T-helper 2 cell treated with Interferon-gamma antibody and Interleukin-4, amounts not matched to agents 5 μg/mL and 100 μg/mL, for 36 hours (primary cell): Measurements from ENCODE around the gene SEPTIN8.

Source experiments
- DNase-seq: peaks from one replicate; pipeline ENCODE4 v3.0.0; 2021; ENCODE audit warnings: low spot score
- H3K27ac Mint-ChIP-seq: one replicate; pipeline ENCODE4 v1.8.0; 2021; ENCODE audit warnings: mild to moderate bottlenecking, mixed read lengths
- H3K27me3 Mint-ChIP-seq: one replicate; pipeline ENCODE4 v1.8.0; 2021; ENCODE audit warnings: low read depth, mixed read lengths
- H3K36me3 Mint-ChIP-seq: one replicate; pipeline ENCODE4 v1.8.0; 2021; ENCODE audit warnings: low read depth, mixed read lengths
- H3K4me1 Mint-ChIP-seq: one replicate; pipeline ENCODE4 v1.8.0; 2021; ENCODE audit warnings: low read depth, mixed read lengths
- H3K4me3 Mint-ChIP-seq: one replicate; pipeline ENCODE4 v1.8.0; 2022; ENCODE audit warnings: mild to moderate bottlenecking, moderate library complexity, mixed read lengths
- H3K9me3 Mint-ChIP-seq: one replicate; pipeline ENCODE4 v1.8.0; 2021; ENCODE audit warnings: mixed read lengths

Gene SEPTIN8

GRCh38 chr5:132760049-132760420, 17.0 kb downstream of the SEPTIN8 start:
- Mint-ChIP-seq H3K27ac (no peak overlapping the region), H3K36me3 (peaks cover 14% of the 10 kb centered on the region), H3K9me3 (no peaks in the 10 kb centered on the region), H3K4me1 (no peaks in the 10 kb centered on the region), H3K27me3 (no peaks in the 10 kb centered on the region), H3K4me3 (no peak overlapping the region)
- DNase-seq: no peak

- DNase-seq: no peak
- H3K27ac Mint-ChIP-seq: no peak overlapping the region
- H3K36me3 Mint-ChIP-seq: peaks cover 14% of the 10 kb centered on the region
- no peak overlapping the region for H3K4me3 Mint-ChIP-seq
- no peaks in the 10 kb centered on the region for H3K27me3 Mint-ChIP-seq
- no peaks in the 10 kb centered on the region for H3K9me3 Mint-ChIP-seq
- H3K4me1 Mint-ChIP-seq: peaks cover 2% of the 10 kb centered on the region
Measured at GRCh38 chr5:132759114-132760048, 17.7 kb downstream of the SEPTIN8 start.

GRCh38 chr5:132758451-132758850, 18.6 kb downstream of the SEPTIN8 start:
- Mint-ChIP-seq H3K36me3 (peaks cover 13% of the 10 kb centered on the region), H3K9me3 (no peaks in the 10 kb centered on the region), H3K27me3 (no peaks in the 10 kb centered on the region), H3K4me1 (peaks cover 7% of the 10 kb centered on the region), H3K4me3 (no peak overlapping the region), H3K27ac (no peak overlapping the region)
- DNase-seq: no peak

DNA sequence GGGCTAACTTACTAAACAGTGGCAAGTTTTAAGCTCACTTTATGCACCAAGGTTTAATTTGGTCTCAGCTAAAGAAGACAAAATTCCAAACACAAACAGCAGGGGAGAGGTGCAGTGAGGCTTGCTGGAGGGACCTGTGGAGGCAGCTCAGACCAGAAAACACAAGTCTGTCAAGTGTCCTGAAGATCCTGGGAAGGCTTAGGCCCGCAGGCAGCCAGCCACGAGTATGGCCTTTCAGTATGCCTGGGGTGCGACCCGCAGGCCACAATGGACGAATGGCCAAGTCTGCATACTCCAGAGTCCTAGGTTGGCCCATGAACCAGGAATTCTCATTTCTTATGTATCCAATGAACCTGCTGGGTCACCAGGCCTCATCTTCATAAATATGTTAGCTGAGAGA, 20.5 kb downstream of the SEPTIN8 start:
- H3K27ac Mint-ChIP-seq: no peak overlapping the region
- no peaks in the 10 kb centered on the region for H3K9me3 Mint-ChIP-seq
- no peak for DNase-seq
- H3K4me1 Mint-ChIP-seq: peaks cover 8% of the 10 kb centered on the region
- H3K27me3 Mint-ChIP-seq: no peaks in the 10 kb centered on the region
- peaks cover 12% of the 10 kb centered on the region for H3K36me3 Mint-ChIP-seq
- no peak overlapping the region for H3K4me3 Mint-ChIP-seq

GRCh38 chr5:132754947-132755346, 22.1 kb downstream of the SEPTIN8 start:
- Mint-ChIP-seq H3K27ac (no peak overlapping the region), H3K9me3 (no peaks in the 10 kb centered on the region), H3K27me3 (peaks cover 2% of the 10 kb centered on the region), H3K4me1 (peaks cover 21% of the 10 kb centered on the region), H3K4me3 (no peak overlapping the region), H3K36me3 (peaks cover 15% of the 10 kb centered on the region)
- DNase-seq: no peak

DNA sequence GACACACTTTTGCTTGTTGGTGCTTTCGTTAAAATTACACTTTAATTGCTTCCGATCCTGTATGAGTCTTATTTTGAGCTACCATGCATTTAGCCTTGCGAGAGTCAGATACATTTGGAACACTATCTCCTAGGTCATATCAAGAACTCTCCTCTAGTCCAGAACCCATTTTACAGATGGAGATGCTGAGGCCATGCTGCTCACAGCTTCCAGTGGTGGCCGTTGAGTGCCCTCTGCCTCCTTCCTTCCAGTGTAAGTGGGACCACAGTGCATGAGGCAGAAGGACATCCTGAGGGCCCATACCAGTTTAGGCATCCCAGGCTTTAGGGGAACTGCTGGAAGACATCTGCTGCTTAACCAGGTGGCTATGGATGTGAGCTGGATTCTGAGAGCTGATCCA, 22.9 kb downstream of the SEPTIN8 start:
- Mint-ChIP-seq H3K4me3 (no peak overlapping the region), H3K36me3 (peaks cover 15% of the 10 kb centered on the region), H3K9me3 (no peaks in the 10 kb centered on the region), H3K27ac (no peak overlapping the region), H3K4me1 (peaks cover 21% of the 10 kb centered on the region), H3K27me3 (peaks cover 5% of the 10 kb centered on the region)
- DNase-seq: no peak

DNA sequence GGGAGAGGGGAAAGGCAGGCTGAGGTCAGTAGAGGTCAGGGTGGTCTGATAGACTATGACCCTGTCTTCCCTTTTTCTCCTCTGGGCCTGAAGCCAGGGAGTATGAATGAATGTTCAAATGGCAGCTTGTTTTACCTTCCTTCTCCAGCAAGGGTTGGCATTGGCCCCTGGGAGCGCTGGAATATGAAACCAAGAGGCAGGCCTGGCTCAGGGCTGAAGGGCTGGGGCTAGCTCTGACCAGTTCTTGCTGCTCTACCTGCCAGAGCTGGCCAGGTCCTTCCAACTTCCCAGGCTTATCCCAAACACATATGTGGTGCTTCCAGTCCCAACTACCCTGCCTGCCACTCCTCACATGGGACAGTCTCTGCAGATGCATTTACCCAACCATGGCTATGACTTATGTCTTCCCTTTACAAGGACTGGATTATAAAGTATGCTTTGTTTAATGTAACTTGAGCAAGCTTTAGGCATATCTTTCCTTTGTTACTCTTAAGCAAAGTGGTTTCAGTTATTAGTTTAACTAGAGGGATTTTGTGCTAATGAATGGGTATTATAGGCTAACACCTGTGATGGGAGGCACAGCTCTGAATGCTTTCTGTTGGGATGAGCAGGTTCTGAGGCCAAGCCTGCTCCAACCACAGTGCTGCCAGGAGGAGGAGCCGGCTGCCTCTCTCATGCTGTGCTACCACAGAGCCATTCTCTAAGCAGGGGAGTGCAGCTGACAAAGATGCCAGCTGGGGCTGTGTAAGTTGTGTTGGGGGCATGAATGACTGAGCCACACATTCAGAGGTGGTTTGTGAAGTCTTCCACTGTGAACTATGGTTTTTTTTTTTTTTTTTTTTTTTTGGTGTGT, 23.7 kb downstream of the SEPTIN8 start:
- H3K4me3 Mint-ChIP-seq: no peak overlapping the region
- peaks cover 21% of the 10 kb centered on the region for H3K4me1 Mint-ChIP-seq
- no peak for DNase-seq
- H3K27ac Mint-ChIP-seq: no peak overlapping the region
- H3K27me3 Mint-ChIP-seq: peaks cover 6% of the 10 kb centered on the region
- H3K9me3 Mint-ChIP-seq: no peaks in the 10 kb centered on the region
- peaks cover 14% of the 10 kb centered on the region for H3K36me3 Mint-ChIP-seq

GRCh38 chr5:132752581-132753125, 24.4 kb downstream of the SEPTIN8 start:
- Mint-ChIP-seq H3K4me3 (no peak overlapping the region), H3K36me3 (peaks cover 14% of the 10 kb centered on the region), H3K9me3 (no peaks in the 10 kb centered on the region), H3K27ac (no peak overlapping the region), H3K4me1 (peaks cover 21% of the 10 kb centered on the region), H3K27me3 (peaks cover 8% of the 10 kb centered on the region)
- no peak for DNase-seq

DNA sequence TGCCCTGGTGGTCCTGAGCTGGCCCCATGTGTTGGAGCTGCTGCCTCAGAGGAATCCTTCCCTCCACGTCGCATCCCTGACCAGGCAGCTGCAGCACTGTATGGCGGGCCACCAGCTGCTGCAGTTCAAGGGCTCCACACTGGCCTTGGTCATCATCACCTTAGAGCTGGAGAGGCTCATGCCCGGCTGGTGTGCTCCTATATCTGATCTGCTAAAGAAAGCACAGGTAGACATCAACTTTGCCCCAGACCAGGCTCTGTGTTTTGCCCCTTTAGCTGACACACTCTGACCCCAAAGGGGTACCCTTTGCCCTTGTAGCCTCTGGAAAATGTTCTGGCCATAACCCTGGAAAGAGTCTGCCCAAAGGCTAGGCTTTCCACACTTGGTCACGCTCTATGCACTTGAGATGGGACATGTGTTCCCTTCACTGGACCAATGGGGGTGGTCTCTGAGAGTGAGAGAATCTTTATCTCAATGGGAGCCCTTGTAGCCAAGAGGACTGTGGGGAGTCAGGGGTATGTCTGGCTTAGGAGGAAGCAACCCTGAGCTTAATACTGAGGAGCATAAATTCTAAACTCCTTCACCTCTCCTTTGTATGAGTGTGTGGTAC, 25.0 kb downstream of the SEPTIN8 start:
- no peak overlapping the region for H3K4me3 Mint-ChIP-seq
- peaks cover 14% of the 10 kb centered on the region for H3K36me3 Mint-ChIP-seq
- H3K27ac Mint-ChIP-seq: peak overlapping the region; percentile 43
- no peaks in the 10 kb centered on the region for H3K9me3 Mint-ChIP-seq
- peaks cover 8% of the 10 kb centered on the region for H3K27me3 Mint-ChIP-seq
- DNase-seq: no peak
- peaks cover 21% of the 10 kb centered on the region for H3K4me1 Mint-ChIP-seq

DNA sequence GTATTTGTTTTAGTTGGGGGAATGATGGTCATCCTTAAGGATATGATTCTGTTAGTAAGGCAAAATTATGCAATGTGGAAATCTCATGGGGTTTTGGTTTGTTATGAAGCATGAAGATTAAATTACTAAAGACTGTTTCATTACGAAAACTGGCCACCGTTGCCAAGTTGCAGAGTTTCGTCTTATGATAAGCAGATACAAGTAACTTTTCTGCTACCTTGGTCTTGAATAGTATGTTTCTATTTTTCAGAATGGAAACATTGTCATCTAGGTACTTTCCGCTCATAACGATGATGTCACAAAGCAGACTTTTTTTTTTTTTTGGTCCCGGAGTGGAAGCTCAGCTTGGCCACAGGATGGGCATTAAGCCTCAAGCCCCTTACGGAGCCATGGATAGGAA, 25.6 kb downstream of the SEPTIN8 start:
- H3K27ac Mint-ChIP-seq: peak overlapping the region; percentile 73
- H3K27me3 Mint-ChIP-seq: peaks cover 8% of the 10 kb centered on the region
- no peak overlapping the region for H3K4me3 Mint-ChIP-seq
- no peaks in the 10 kb centered on the region for H3K9me3 Mint-ChIP-seq
- peak; percentile 57 for DNase-seq
- H3K4me1 Mint-ChIP-seq: peaks cover 24% of the 10 kb centered on the region
- peaks cover 14% of the 10 kb centered on the region for H3K36me3 Mint-ChIP-seq

- peaks cover 14% of the 10 kb centered on the region for H3K36me3 Mint-ChIP-seq
- peaks cover 15% of the 10 kb centered on the region for H3K27me3 Mint-ChIP-seq
- H3K9me3 Mint-ChIP-seq: no peaks in the 10 kb centered on the region
- DNase-seq: no peak
- peaks cover 26% of the 10 kb centered on the region for H3K4me1 Mint-ChIP-seq
- H3K27ac Mint-ChIP-seq: peak overlapping the region; percentile 23
- H3K4me3 Mint-ChIP-seq: no peak overlapping the region
Measured at GRCh38 chr5:132750471-132751230, 26.4 kb downstream of the SEPTIN8 start.

GRCh38 chr5:132749506-132749905, 27.5 kb downstream of the SEPTIN8 start:
- H3K36me3 Mint-ChIP-seq: peaks cover 14% of the 10 kb centered on the region
- H3K27ac Mint-ChIP-seq: no peak overlapping the region
- no peaks in the 10 kb centered on the region for H3K9me3 Mint-ChIP-seq
- peaks cover 24% of the 10 kb centered on the region for H3K27me3 Mint-ChIP-seq
- no peak for DNase-seq
- no peak overlapping the region for H3K4me3 Mint-ChIP-seq
- peaks cover 24% of the 10 kb centered on the region for H3K4me1 Mint-ChIP-seq

DNA sequence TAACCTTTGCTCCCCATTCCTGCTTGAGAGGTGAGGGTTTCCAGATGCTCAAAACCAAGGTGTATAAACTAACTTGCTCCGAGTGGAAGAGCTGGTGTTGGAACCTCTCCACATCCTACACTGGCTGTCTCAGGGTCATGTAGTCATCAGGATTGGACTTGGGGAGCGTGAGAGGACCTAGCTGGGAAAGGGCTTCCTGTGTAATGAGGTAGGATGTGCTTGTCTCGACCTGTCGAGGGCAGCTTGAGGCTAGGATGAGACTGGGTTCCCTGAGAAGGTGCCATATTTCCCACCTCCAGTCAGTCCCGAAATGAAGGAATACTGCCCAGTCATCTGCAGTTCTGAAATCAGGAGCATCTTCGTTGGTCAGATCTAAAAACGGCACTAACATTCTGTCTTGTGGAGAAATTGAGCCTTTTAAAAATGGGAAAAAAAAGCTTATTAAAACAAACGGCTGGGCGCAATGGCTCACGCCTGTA, 28.5 kb downstream of the SEPTIN8 start:
- peak overlapping the region; percentile 47 for H3K4me3 Mint-ChIP-seq
- H3K4me1 Mint-ChIP-seq: peaks cover 21% of the 10 kb centered on the region
- H3K9me3 Mint-ChIP-seq: no peaks in the 10 kb centered on the region
- peaks cover 26% of the 10 kb centered on the region for H3K27me3 Mint-ChIP-seq
- peaks cover 13% of the 10 kb centered on the region for H3K36me3 Mint-ChIP-seq
- no peak for DNase-seq
- H3K27ac Mint-ChIP-seq: no peak overlapping the region
